K562 (cell line): ENCODE measurements around the gene BIN1. TPM values are rescaled to one million over a fixed set of nuclear protein-coding genes. Genes with fewer than 3 reads are reported as not detected.
A peak's percentile ranks its signal among the peaks of the same experiment; 100 is the strongest.

Experiments
- ATAC-seq: fragments of 200-7000 bp; cut with Tn5 transposase; 3 replicates; pipeline ENCODE4 v1.9.1; 2020; ENCODE audit warnings: moderate library complexity
- BruUV-seq: library from RNA; stranded (reverse); fragments of 400-500 nt; replicated peaks from 2 replicates; lab custom pipeline; 2021; lab: Mats Ljungman, UMichigan
- CTCF ChIA-PET: fragments of 300-600 bp; formaldehyde crosslinking; extraction: SDS; loops from one replicate; lab custom pipeline; 2021; ENCODE audit warnings: low intra/inter-chr PET ratio; lab: Yijun Ruan, JAX
- POLR2A ChIA-PET: fragments of 300-600, 350-650 bp; sonication (Branson Sonifier 250); formaldehyde crosslinking; extraction: SDS; loops from one replicate; lab custom pipeline; 2021; ENCODE audit warnings: antibody characterized with exemption, inconsistent platforms; lab: Yijun Ruan, JAX
- DNase-seq, 4 experiments: peaks; one replicate each; pipeline versions ENCODE4 v3.0.0 to v3.0.0-alpha.2; 2011 to 2018; ENCODE audit warnings: low spot score in 3 of 4, mixed read lengths in 3 of 4; ENCODE audit errors: extremely low read depth in 1 of 4
- FAIRE-seq: peaks from 2 replicates; lab custom pipeline; 2011; peaks lifted over from hg19 to GRCh38; lab: Jason Lieb, UNC
- H2AFZ ChIP-seq: 2 replicates; pipeline ENCODE4 v1.6.0; 2011; ENCODE audit warnings: low read depth, low read length, control low read depth, inconsistent platforms
- H3K27ac ChIP-seq: fragments of 200-600 bp; 3 replicates; pipeline ENCODE4 v1.8.0; 2011; ENCODE audit warnings: low read depth, mild to moderate bottlenecking, control low read depth, inconsistent platforms, low read length, moderate library complexity, mixed read lengths; ENCODE audit errors: extremely low read depth
- H3K27me3 ChIP-seq, 2 experiments: fragments of 300-600 bp in 1 of 2; 2 replicates in 1 of 2; 3 replicates in 1 of 2; pipeline versions ENCODE4 v1.6.0 to v1.8.0; 2011; ENCODE audit warnings: inconsistent platforms in 2 of 2, low read length in 2 of 2, mild to moderate bottlenecking in 1 of 2, mixed read lengths in 1 of 2, moderate library complexity in 1 of 2; ENCODE audit not compliant: control insufficient read depth in 2 of 2, insufficient read depth in 2 of 2
- H3K36me3 ChIP-seq: fragments of 300-600 bp; 3 replicates; pipeline ENCODE4 v1.8.0; 2011; ENCODE audit warnings: mild to moderate bottlenecking, low read length, inconsistent platforms; ENCODE audit not compliant: control insufficient read depth, insufficient read depth
- H3K4me1 ChIP-seq, 2 experiments: fragments of 200-600 bp in 1 of 2; replicated peaks in 1 of 2; 2 replicates in 1 of 2; 3 replicates in 1 of 2; pipeline versions ENCODE4 v1.5.1 to v1.8.0; 2011; ENCODE audit warnings: inconsistent platforms in 2 of 2, low read length in 2 of 2, mild to moderate bottlenecking in 1 of 2, mixed read lengths in 1 of 2, moderate library complexity in 1 of 2; ENCODE audit not compliant: control insufficient read depth in 2 of 2, insufficient read depth in 2 of 2
- H3K4me2 ChIP-seq: 2 replicates; pipeline ENCODE4 v1.6.1; 2011; ENCODE audit warnings: low read length, control low read depth, inconsistent platforms, mixed read lengths; ENCODE audit not compliant: insufficient read depth
- H3K4me3 ChIP-seq: fragments of 200-600 bp; sonication (generic), shearing (Covaris generic); 2 replicates; pipeline ENCODE4 v1.5.1; 2016; ENCODE audit warnings: control low read depth, inconsistent platforms
- H3K79me2 ChIP-seq: fragments of 200-600 bp; 3 replicates; pipeline ENCODE4 v1.8.0; 2011; ENCODE audit warnings: low read length, inconsistent platforms; ENCODE audit not compliant: control insufficient read depth, insufficient read depth
- H3K9ac ChIP-seq, 2 experiments: 2 replicates each; pipeline versions ENCODE4 v1.6.0 to v1.6.1; 2011; ENCODE audit warnings: low read depth in 2 of 2, low read length in 2 of 2, control low read depth in 1 of 2, inconsistent platforms in 1 of 2, mild to moderate bottlenecking in 1 of 2, mixed read lengths in 1 of 2; ENCODE audit not compliant: insufficient read depth in 1 of 2
- H3K9me1 ChIP-seq: one replicate; pipeline ENCODE4 v1.6.0; 2011; ENCODE audit warnings: inconsistent platforms, mild to moderate bottlenecking, low read length, moderate library complexity; ENCODE audit not compliant: control insufficient read depth, insufficient read depth
- H3K9me3 ChIP-seq: replicated peaks from 2 replicates; pipeline ENCODE4 v1.5.1; 2011; ENCODE audit warnings: low read depth, low read length, inconsistent platforms; ENCODE audit not compliant: control insufficient read depth, insufficient read depth
- H4K20me1 ChIP-seq: replicated peaks from 2 replicates; pipeline ENCODE4 v1.6.1; 2011; ENCODE audit warnings: low read length, inconsistent platforms, mixed read lengths; ENCODE audit not compliant: control insufficient read depth, insufficient read depth
- CHD1 ChIP-seq: fragments of 200-600 bp; sonication (generic); IDR thresholded peaks from one replicate; pipeline ENCODE4 v1.6.1; 2012; ENCODE audit warnings: mild to moderate bottlenecking, moderate library complexity, low read length, inconsistent platforms
- CREB1 ChIP-seq, 2 experiments: sonication (generic) in 1 of 2; formaldehyde crosslinking in 1 of 2; IDR thresholded peaks; 2 replicates each; pipeline versions ENCODE4 v1.6.1 to v1.8.0; 2012 to 2022; ENCODE audit warnings: inconsistent platforms in 1 of 2, mild to moderate bottlenecking in 1 of 2, missing genetic modification reagents in 1 of 2, moderate library complexity in 1 of 2
- CREM ChIP-seq: IDR thresholded peaks from 2 replicates; pipeline ENCODE4 v1.6.1; 2014; ENCODE audit warnings: antibody characterized with exemption, low read depth
- CXXC5 ChIP-seq: fragments of 250-450 bp; sonication (Bioruptor Pico); IDR thresholded peaks from 2 replicates; pipeline ENCODE4 v1.8.0; 2022; ENCODE audit warnings: inconsistent platforms, mild to moderate bottlenecking, moderate library complexity
- HDAC6 ChIP-seq: IDR thresholded peaks from 2 replicates; pipeline ENCODE4 v1.6.1; 2012; ENCODE audit warnings: low read depth, mild to moderate bottlenecking, control low read depth, inconsistent platforms, low read length, moderate library complexity
- PTBP1 ChIP-seq: fragments of 200-400 bp; formaldehyde crosslinking; IDR thresholded peaks from 2 replicates; pipeline ENCODE4 v1.6.1; 2017; ENCODE audit warnings: low read depth, low read length
- TAF9B ChIP-seq: fragments of 450-650 bp; IDR thresholded peaks from 2 replicates; pipeline ENCODE4 v1.6.1; 2018; ENCODE audit warnings: mild to moderate bottlenecking; ENCODE audit not compliant: partially characterized antibody
- XRCC4 ChIP-seq: IDR thresholded peaks from one replicate; pipeline ENCODE4 v1.6.1; 2011; ENCODE audit not compliant: insufficient read depth, insufficient read length; ENCODE audit errors: extremely low read depth
- ZNF644 ChIP-seq: fragments of 200-800 bp; sonication (Bioruptor generic); IDR thresholded peaks from 2 replicates; pipeline ENCODE4 v1.6.1; 2016; ENCODE audit warnings: low read depth, missing genetic modification characterization, missing compliant biosample characterization
- WGBS: fragments of 100-300 bp; shearing (Covaris generic); methylation state at CpG from one replicate; pipeline ENCODE4 v1.1.6; 2016; ENCODE audit warnings: low coverage, mixed read lengths; ENCODE audit not compliant: insufficient coverage; ENCODE audit errors: missing lambda C conversion rate; 5-methylcytosine and 5-hydroxymethylcytosine counted together
- in situ Hi-C: fragments of 300-500 bp; cut with MboI; formaldehyde crosslinking; loops from 4 replicates; pipeline ENCODE4 v1.15.0; 2018; ENCODE audit warnings: inconsistent platforms, mixed read lengths
- intact Hi-C: fragments of 100-400 bp; cut with micrococcal nuclease; formaldehyde crosslinking; loops from 2 replicates; pipeline ENCODE4 v1.14.2; 2022
- polyA plus RNA-seq, 8 experiments: library from polyadenylated mRNA; depleted of rRNA in 4 of 8; stranded (reverse) in 5 of 8; unstranded in 3 of 8; fragments of >200 nt; fragmentation: Nextera tagmentation in 2 of 8; fragmentation: Illumina TruSeq in 1 of 8; extraction: Ambion mirVana in 2 of 8; extraction: Trizol in 1 of 8; gene quantifications; 2 replicates each; pipeline versions ENCODE4 v1.2.1 to v1.2.3, GENCODE V29; 2011 to 2014; ENCODE audit warnings: inconsistent platforms in 1 of 8, missing spikeins in 1 of 8
- total RNA-seq, 7 experiments: library from RNA; depleted of rRNA in 6 of 7; stranded (reverse); fragments of >200 nt in 6 of 7; fragmentation: Illumina TruSeq in 2 of 7; extraction: Trizol in 2 of 7; gene quantifications; 2 replicates each; pipeline versions ENCODE4 v1.2.1 to v1.2.3, GENCODE V29; 2011 to 2021; ENCODE audit warnings: low replicate concordance in 1 of 7
- TF ChIP-seq, protein P1 (sequence below): sonication (generic); formaldehyde crosslinking; IDR thresholded peaks from 2 replicates; pipeline ENCODE4 v1.8.0; 2022; ENCODE audit warnings: missing genetic modification reagents, mild to moderate bottlenecking, borderline replicate concordance
- TF ChIP-seq, protein P2 (sequence below): fragments of 450-650 bp; formaldehyde crosslinking; IDR thresholded peaks from 2 replicates; pipeline ENCODE4 v1.4.0; 2022; ENCODE audit warnings: mild to moderate bottlenecking, moderate library complexity

Gene BIN1
- total and polyA plus RNA-seq, 9 of the 15 experiments (the other 6 are each of a cell fraction or from before 2014, with no cell fraction given): 0.04 to 2.8 (median 0.79) TPM; not detected in 1

DNA sequence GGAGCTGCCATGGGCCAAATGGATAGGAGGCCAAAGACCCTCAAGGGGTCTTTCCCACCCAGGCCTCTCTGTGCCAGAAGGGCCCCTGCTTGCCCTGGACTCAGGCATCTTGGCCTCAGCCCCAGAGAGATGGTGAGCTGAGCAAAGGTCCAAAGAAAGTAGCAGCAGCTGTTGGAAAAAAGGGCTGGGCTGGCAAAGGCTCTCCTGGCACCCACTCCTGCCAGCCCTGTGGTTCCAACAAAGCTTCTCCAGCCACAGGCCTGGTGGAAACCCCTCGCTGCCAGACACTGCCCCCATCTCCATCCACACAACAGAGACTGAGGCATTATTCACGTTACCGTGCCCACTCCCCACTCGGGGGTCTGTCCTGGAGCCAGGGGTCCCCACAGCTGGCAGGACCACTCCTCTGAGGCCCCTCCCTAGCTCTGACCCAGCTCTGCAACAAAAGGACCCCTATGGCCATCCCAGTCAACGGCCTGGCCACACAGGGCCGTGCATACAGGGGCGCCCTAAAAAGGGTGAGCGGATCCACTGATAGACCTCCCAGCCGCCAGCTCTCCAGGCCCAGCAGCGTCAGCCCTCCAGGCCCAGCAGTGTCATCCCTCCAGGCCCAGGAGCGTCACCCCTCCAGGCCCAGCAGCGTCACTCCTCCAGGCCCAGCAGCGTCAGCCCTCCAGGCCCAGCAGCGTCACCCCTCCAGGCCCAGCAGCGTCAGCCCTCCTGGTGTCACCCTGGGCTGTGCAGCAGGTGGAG lies 10.1 kb downstream of the BIN1 start:
- no peak overlapping the region for H3K27ac ChIP-seq
- no peaks in the 10 kb centered on the region for H3K79me2 ChIP-seq
- POLR2A ChIA-PET: interaction anchor here (0.6 to 0.7 kb wide), 3 partner anchors 166 to 270 kb away, joined by 3 read pairs; no protein-coding TSS in a partner anchor
- H3K9ac ChIP-seq: no peak overlapping the region
- H2AFZ ChIP-seq: no peak overlapping the region
- no peaks in the 10 kb centered on the region; the same call in 1 of the 2 replicates for H4K20me1 ChIP-seq
- no TSS peak for BruUV-seq
- H3K4me2 ChIP-seq: no peak overlapping the region
- TF ChIP-seq PTBP1: no peak
- TF ChIP-seq CREM: 0 out of 2 replicates have a peak, but pooled peaks have one; percentile 18
- no peaks in the 10 kb centered on the region for H3K36me3 ChIP-seq
- CTCF ChIA-PET: no interaction called here
- in situ Hi-C loops (no loop called here), intact Hi-C loops (no loop called here)
- H3K4me3 ChIP-seq: no peak overlapping the region
- no peaks in the 10 kb centered on the region for H3K9me3 ChIP-seq
- FAIRE-seq: no peak
- under 1% methylated on average over 15 of the region's 15 CpGs for WGBS
- H3K9me1 ChIP-seq: no peaks in the 10 kb centered on the region
- peak; percentile 33 for ATAC-seq
- no peak for DNase-seq
- peaks cover 0 to 19% of the 10 kb centered on the region in 2 experiments; a peak in 3 of 5 replicates for H3K4me1 ChIP-seq
- peaks cover 3 to 56% of the 10 kb centered on the region in 2 experiments for H3K27me3 ChIP-seq

GRCh38 chr2:127096280-127096679 lies 10.7 kb downstream of the BIN1 start:
- no peak for FAIRE-seq
- in situ Hi-C loops: no loop called here
- Histone ChIP-seq H3K4me1 (peaks cover 0 to 19% of the 10 kb centered on the region in 2 experiments; a peak in 3 of 5 replicates), H4K20me1 (no peaks in the 10 kb centered on the region; the same call in 1 of the 2 replicates), H3K9ac (no peak overlapping the region), H3K27ac (no peak overlapping the region), H3K36me3 (no peaks in the 10 kb centered on the region), H2AFZ (no peak overlapping the region), H3K79me2 (no peaks in the 10 kb centered on the region), H3K9me3 (no peaks in the 10 kb centered on the region), H3K27me3 (peaks cover 3 to 53% of the 10 kb centered on the region in 2 experiments), H3K9me1 (no peaks in the 10 kb centered on the region), H3K4me2 (no peak overlapping the region), H3K4me3 (no peak overlapping the region)
- 2% methylated on average over 9 of the region's 9 CpGs for WGBS
- intact Hi-C loops: no loop called here
- CTCF ChIA-PET: no interaction called here
- no peak for ATAC-seq
- BruUV-seq: no TSS peak
- DNase-seq: no peak
- POLR2A ChIA-PET: interaction anchor here (0.6 kb wide), 2 partner anchors 166 to 267 kb away, joined by 3 read pairs; no protein-coding TSS in a partner anchor
- TF ChIP-seq TAF9B: no peak
- no peak for TF ChIP-seq XRCC4
- TF ChIP-seq, protein P1, sequence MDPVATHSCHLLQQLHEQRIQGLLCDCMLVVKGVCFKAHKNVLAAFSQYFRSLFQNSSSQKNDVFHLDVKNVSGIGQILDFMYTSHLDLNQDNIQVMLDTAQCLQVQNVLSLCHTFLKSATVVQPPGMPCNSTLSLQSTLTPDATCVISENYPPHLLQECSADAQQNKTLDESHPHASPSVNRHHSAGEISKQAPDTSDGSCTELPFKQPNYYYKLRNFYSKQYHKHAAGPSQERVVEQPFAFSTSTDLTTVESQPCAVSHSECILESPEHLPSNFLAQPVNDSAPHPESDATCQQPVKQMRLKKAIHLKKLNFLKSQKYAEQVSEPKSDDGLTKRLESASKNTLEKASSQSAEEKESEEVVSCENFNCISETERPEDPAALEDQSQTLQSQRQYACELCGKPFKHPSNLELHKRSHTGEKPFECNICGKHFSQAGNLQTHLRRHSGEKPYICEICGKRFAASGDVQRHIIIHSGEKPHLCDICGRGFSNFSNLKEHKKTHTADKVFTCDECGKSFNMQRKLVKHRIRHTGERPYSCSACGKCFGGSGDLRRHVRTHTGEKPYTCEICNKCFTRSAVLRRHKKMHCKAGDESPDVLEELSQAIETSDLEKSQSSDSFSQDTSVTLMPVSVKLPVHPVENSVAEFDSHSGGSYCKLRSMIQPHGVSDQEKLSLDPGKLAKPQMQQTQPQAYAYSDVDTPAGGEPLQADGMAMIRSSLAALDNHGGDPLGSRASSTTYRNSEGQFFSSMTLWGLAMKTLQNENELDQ (CRISPR knock-in tag): no peak
- TF ChIP-seq, protein P2, sequence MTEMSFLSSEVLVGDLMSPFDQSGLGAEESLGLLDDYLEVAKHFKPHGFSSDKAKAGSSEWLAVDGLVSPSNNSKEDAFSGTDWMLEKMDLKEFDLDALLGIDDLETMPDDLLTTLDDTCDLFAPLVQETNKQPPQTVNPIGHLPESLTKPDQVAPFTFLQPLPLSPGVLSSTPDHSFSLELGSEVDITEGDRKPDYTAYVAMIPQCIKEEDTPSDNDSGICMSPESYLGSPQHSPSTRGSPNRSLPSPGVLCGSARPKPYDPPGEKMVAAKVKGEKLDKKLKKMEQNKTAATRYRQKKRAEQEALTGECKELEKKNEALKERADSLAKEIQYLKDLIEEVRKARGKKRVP: no peak
- no peak for TF ChIP-seq ZNF644 (tag)
- no peak for TF ChIP-seq CHD1
- no peak for TF ChIP-seq CREB1 (IDR thresholded peaks at IDR 0.05)
- TF ChIP-seq CREB1 (CRISPR knock-in tag; IDR thresholded peaks at IDR 0.05): no peak
- no peak for TF ChIP-seq HDAC6
- TF ChIP-seq CXXC5 (CRISPR knock-in tag): no peak
